Activated CD4-positive, alpha-beta T cell treated with anti-CD3 and anti-CD28 coated beads, Interleukin-10, Interleukin-2, amounts not matched to agents 100 ng/mL and 50 ng/mL, durations not matched to agents 16 hours and 8 hours (primary cell): ENCODE data around the gene CTSF.
"Not testable (repeated sequence)": the region's sequence is repeated elsewhere in the genome, so short reads cannot be mapped to it uniquely, and the experiment has no call there.

Experiments
- DNase-seq: peaks from one replicate; pipeline ENCODE4 v3.0.0-alpha.2; 2020

CTSF gene

GRCh38 chr11:66557733-66558326 is 10.6 kb downstream of the CTSF start:
- no peak for DNase-seq

DNA sequence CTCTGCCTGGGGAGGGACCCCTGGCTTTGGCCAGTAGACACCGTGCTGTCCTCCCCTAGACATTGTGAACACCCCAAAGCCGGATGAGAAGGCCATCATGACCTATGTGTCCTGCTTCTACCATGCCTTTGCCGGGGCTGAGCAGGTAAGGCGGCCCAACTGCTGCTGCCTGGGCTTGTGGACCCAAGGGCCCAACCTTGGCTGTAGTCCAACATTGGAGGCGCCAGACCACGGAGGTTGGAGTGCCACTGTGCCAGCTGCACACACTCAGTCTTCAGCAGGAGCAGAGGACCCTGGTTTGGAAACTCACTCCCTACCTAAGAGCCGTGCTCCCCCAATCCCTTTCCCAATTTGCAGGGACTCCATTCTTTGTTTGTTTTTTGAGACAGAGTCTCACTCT is 12.3 kb downstream of the CTSF start:
- DNase-seq = no peak

DNA sequence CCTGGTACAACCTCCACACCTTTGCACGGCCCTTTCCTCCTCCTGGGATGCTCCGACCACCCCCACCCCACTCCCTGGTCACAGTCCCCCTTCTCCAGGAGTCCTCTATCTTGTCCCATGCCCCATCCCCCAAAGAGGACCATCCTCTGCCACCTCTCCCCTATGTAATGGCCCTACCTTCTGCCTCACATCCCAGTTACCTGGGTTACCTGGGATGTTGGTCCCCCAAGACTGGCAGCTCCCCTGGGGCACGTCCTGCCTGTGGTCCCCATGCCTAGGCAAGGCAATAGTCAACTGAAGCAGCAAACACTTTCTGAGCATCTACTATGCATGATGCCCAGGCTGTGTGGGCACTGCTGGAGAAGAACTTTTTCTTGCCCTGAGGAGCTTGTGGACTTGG is 13.0 kb downstream of the CTSF start:
- DNase-seq = no peak

- DNase-seq = no peak
These were observed 13.8 kb downstream of the CTSF start for GRCh38 chr11:66554602-66555001.

DNA sequence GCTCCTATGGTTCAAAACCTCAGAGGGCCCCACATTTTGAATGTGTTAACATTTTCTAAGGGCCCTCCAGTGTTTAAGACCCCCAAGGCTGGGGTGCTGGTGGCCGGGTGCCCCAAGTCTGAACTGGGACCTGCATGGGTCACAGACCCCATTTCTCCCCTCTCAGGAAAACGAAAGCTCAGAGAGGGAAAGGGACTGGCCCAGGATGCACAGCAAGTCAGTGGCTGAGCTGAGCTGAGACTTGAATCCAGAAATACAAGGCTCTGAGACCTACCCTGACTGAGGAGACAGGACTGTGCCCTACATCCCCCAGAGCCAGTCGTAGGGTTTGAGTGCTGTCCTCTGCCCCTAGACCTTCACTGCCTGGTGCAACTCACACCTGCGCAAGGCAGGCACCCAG is 17.5 kb downstream of the CTSF start:
- DNase-seq = no peak

GRCh38 chr11:66549696-66550095 is 18.7 kb downstream of the CTSF start:
- no peak for DNase-seq

- no peak for DNase-seq
These were observed 19.4 kb downstream of the CTSF start for GRCh38 chr11:66548774-66549630.

- DNase-seq = no peak
These were observed 20.4 kb downstream of the CTSF start for GRCh38 chr11:66548041-66548440.

DNA sequence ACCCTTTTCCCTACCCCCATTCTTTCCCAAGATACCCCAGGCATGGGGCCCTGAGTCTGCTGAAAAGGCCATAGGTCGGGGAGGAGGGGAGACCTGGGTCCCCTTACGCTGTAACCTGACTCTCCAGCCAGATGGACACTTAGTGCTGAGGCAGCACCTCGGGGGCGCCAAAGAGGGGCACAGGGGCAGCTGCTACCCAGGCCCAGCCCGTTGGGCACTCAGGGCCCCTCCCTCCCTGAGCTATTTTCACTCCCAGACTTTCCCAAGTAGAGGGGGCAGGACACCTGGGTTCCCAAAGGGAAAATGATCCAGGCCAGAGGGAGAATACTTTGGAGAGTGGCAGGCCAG is 20.8 kb downstream of the CTSF start:
- no peak for DNase-seq

- no peak for DNase-seq
These were observed 21.3 kb downstream of the CTSF start for GRCh38 chr11:66546966-66547661.

- peak; percentile 11 for DNase-seq
These were observed 21.9 kb downstream of the CTSF start, which contains the start of gene ACTN3 for GRCh38 chr11:66546368-66546965. ACTN3 (plus strand) TSS chr11:66546903; CDS start chr11:66546938, 35 bp downstream.

GRCh38 chr11:66545701-66546367 is 22.6 kb downstream of the CTSF start, which contains the start of gene ZDHHC24:
ZDHHC24 (minus strand) TSS chr11:66546048; CDS start chr11:66546003, 45 bp downstream.
- DNase-seq = peak; percentile 97

- not testable (repeated sequence) for DNase-seq
These were observed 23.5 kb downstream of the CTSF start for GRCh38 chr11:66544952-66545351.

DNA sequence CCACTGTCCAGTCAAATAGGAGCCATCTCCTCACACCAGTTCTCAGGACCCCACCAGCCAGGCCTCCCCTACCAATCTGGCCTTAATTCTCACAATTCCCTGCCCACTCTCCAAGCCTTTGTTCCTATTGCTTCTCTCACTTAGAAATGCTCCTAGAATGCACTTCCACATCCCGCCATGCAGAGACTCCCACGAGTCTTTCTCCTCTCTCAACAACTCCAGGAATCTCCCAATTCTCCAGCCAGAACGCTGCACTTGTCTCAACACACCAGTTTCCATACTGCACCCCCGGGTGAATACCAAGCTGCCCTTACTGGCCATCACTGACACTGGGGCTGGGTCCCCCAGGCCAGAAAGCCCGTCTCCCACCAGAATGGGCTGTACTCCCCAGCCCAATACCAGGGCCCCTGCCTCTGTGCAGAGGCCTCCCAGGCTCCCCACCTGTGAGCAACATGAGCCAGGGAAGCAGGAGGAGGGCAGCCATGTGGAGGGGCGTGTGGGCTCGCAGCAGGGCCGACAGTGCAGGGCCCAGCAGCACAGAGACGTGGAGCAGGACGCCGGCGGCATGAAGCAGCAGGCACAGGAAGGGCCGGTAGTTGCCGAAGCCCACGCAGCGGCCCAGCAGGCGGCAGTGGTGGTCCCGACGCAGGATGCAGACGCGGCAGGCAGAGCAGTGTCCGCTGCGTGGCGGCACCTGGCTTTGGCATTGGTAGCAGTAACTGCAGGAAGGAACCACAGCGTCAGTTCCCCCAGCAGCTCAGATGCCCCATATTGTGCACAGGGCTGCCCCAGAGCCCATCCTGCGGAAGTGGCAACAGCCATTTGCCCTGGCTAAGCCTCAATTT is 24.9 kb downstream of the CTSF start:
- DNase-seq = peak; percentile 77

GRCh38 chr11:66542362-66542761 is 26.0 kb downstream of the CTSF start:
- no peak for DNase-seq

GRCh38 chr11:66541892-66542291 is 26.5 kb downstream of the CTSF start:
- no peak for DNase-seq

DNA sequence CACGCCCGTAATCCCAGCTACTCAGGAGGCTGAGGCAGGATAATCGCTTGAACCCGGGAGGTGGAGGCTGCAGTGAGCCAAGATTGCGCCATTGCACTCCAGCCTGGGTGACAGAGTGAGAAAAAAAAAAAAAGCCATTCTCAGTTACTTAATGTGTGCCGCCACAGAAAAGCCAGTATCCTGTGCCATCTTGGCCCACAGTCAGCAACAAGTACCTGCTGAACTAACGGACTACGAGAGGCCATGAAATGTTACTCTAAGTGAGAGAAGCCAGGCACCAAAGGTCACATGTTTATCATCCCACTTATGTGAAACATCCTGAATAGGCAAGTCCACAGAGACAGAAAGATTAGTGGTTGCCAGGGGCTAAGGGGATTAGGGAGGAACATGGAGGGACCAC is 27.8 kb downstream of the CTSF start:
- DNase-seq = not testable (repeated sequence)

DNA sequence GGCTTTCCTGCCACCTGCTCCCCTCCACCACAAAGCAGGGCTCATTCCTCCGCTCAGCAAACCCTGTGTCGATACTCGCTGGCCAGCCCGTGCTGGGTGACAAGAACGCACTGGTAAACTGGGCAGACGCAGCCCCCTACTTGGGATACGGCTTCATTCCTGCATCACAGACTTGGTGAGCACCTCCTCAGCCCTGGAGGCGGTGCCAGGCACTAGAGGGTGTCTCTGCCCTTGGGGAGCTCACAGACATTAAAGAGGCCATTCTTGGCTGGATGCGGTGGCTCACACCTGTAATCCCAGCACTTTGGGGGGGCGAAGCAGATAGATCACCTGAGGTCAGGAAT is 28.6 kb downstream of the CTSF start:
- no peak for DNase-seq

- DNase-seq = no peak
These were observed 29.1 kb downstream of the CTSF start for GRCh38 chr11:66539170-66539869.

- no peak for DNase-seq
These were observed 35.6 kb downstream of the CTSF start for GRCh38 chr11:66532784-66533183.

DNA sequence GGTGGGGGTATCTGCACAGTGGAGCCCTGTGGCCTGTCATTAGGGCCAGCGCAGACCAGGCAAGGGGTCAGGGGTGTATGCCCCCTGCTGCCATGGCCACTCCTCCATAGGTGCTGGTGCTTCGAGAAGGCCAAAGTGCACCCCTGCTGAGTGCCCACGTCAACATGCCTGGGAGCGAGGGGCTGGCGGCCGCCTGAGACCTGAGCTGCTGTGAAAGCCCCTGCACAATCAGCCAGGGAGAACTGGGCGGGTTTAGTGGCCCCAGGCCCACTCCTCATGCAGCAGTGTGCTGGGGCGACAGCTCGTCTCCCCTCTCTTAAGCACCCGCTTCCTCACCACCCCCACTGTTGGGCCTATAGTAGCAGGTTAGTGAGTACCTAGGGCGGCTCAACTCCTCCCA is 36.6 kb downstream of the CTSF start:
- no peak for DNase-seq
